B cell (primary cell): ENCODE data around the gene ATF6B.

Experiments used
- CTCF ChIP-seq: fragments of 200-600 bp; IDR thresholded peaks from one replicate; pipeline ENCODE4 v1.8.0; 2022; ENCODE audit warnings: antibody characterized with exemption, mild to moderate bottlenecking
- EZH2 ChIP-seq: IDR thresholded peaks from 2 replicates; pipeline ENCODE4 v1.6.1; 2012; ENCODE audit warnings: borderline replicate concordance, low read depth, mild to moderate bottlenecking, moderate library complexity, low read length; ENCODE audit not compliant: insufficient read depth, poor library complexity, severe bottlenecking

DNA sequence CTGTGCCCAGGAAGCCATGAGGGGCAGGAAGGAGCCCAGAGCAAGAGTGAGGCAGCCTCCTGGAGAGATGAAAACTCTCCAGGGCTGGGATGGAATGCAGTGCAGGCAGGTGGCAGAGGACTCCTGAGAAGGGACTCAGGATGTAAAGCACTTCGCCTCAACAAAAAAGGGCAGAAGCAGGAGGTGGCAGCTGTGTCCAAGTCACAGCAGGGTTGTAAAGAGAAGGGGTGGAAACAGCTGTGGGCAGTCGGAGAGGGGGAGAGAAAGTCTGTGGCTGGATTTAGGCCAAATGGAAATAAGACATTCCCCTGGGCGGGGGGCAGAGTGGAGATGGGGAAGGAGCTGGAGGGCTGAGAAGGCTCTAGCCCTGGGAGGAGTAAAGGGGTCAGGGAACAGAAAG is 54.9 kb downstream of the ATF6B start:
- TF ChIP-seq CTCF (no peak), EZH2 (no peak)
